ENCODE measurements around the gene DSTN. TPM values are rescaled to one million over a fixed set of nuclear protein-coding genes. Genes with fewer than 3 reads are reported as not detected.

Gene DSTN
- total RNA-seq, 1 donor from 2014 or later: 326 TPM

DNA sequence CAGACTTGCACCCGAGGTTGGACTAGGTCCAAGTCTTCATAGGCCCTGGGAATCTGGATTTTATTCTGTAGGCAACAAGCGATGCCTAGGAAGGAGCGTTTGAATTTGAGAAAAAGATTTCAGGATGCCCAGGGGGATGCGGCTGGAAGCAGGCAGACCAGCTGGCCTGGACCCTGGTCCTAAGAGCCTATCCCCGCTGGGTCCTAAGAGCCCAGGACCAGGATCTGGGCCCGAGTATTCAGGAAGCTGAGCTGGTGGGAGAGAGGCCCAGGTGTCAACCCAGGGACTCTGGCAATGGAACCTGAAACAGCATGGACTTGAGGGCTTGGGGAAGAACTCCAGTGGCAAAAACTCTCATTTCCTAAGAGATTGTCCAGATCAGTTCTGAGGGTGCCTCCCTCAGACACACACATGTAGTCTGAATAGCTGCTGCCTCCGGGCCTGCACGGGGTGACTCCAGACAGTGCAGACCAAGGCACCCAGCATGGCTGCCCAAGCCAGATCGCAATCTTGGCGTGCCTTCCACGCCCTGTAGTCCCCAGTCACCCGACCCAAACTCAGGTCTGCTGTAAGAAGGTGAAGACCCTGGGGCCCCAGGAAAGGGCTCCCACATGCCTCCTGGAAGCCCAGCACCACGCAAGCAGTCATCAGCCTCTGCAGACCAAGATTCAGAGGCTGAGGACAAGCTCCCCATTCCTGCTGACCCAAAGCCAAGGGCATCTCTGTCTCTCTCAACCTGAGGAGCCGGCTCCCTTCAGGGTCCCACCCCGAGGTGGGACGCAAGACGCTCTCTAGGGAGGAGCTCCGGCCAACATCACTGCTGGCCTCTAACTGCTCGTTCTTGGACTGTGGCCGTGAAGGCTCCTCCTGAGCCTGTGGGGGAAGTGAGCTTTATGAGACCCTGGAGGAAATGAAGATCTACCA, 77.8 kb downstream of the DSTN start:
- Histone ChIP-seq H3K4me3 (no peak overlapping the region), H3K27me3 (no peaks in the 10 kb centered on the region), H3K4me1 (peaks cover 78% of the 10 kb centered on the region), H3K27ac (peak overlapping the region; percentile 28), H3K9me3 (no peaks in the 10 kb centered on the region), H3K36me3 (no peaks in the 10 kb centered on the region)
- TF ChIP-seq POLR2AphosphoS5 (IDR thresholded peaks at IDR 0.05; ENCODE audit: insufficient read depth in 1 of 2, low read depth in 1 of 2): no peak
- TF ChIP-seq POLR2A (IDR thresholded peaks at IDR 0.05): no peak
- TF ChIP-seq, protein P1, sequence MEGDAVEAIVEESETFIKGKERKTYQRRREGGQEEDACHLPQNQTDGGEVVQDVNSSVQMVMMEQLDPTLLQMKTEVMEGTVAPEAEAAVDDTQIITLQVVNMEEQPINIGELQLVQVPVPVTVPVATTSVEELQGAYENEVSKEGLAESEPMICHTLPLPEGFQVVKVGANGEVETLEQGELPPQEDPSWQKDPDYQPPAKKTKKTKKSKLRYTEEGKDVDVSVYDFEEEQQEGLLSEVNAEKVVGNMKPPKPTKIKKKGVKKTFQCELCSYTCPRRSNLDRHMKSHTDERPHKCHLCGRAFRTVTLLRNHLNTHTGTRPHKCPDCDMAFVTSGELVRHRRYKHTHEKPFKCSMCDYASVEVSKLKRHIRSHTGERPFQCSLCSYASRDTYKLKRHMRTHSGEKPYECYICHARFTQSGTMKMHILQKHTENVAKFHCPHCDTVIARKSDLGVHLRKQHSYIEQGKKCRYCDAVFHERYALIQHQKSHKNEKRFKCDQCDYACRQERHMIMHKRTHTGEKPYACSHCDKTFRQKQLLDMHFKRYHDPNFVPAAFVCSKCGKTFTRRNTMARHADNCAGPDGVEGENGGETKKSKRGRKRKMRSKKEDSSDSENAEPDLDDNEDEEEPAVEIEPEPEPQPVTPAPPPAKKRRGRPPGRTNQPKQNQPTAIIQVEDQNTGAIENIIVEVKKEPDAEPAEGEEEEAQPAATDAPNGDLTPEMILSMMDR (IDR thresholded peaks at IDR 0.05): no peak
- intact Hi-C loops (cut with DNase I): no loop called here
- DNase-seq (ENCODE audit: extremely low spot score in 2 of 2): no peak

DNA sequence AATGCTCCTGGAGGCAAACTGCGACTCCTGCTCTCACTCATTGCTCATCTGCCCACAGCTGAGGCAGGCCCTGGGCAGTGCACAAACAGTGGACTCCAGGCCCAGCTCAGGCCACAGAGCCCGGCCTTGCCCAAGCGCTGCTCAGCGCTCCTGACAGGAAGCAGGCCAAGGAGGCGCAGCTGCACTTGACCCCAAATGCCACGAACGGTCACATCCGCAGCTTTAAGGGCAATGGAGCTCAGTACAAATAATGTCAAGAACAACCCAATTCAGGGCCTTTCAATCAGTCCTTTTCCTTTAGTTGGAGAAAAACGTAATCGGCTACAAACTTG, 78.4 kb downstream of the DSTN start:
- H3K9me3 ChIP-seq: no peaks in the 10 kb centered on the region
- no peaks in the 10 kb centered on the region for H3K27me3 ChIP-seq
- no peak for DNase-seq (ENCODE audit: extremely low spot score in 2 of 2)
- intact Hi-C loops (cut with DNase I): no loop called here
- H3K4me1 ChIP-seq: peaks cover 79% of the 10 kb centered on the region
- no peak for TF ChIP-seq POLR2AphosphoS5 (IDR thresholded peaks at IDR 0.05; ENCODE audit: insufficient read depth in 1 of 2, low read depth in 1 of 2)
- H3K27ac ChIP-seq: peak overlapping the region; percentile 28
- H3K4me3 ChIP-seq: no peak overlapping the region
- H3K36me3 ChIP-seq: no peaks in the 10 kb centered on the region

DNA sequence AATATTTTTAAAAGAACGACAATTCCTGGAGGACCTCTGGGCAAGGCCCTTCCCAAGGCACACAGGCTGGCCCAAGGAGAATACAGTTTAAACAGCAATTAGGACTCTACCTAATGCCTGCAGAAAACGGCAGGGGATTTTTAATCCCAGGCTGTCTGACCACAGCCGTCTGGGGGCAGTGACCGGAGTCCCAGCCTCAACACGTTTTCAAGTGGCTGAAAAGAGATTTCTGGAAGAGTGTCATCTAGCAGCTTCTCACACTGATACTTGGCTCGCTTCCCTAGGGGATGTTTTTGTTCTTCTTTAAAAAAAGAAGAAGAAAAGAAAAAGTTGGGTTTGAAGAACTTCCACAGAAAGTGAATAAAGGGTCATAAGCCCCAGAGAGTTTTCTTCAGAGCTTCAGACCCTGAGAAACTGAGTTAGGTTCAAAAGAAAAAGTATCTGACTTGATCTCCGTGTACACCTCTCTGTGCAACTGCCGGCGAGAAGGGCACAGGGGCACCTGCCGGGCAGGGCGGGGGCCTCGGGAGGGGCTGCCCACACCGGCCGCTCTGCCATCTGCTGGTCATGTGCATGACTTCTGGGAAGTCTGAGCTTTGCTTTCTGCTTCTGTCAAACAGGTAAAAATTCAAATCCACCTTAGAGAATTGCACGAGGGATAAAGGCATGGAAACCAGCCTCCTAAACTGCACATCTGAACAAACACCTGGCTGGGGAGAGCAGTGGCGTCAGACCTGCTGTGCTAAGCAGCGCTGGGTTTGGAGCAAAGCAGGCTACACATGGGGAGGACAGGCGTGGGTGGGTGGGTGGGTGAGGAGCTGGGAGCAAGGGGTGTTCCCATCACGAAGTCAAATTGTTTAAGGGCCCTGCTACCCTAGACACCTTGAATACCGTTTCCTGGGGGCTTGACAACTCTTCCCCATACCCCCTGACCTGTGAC, 79.2 kb downstream of the DSTN start:
- intact Hi-C loops (cut with DNase I): no loop called here
- Histone ChIP-seq H3K27me3 (no peaks in the 10 kb centered on the region), H3K9me3 (no peaks in the 10 kb centered on the region), H3K4me3 (no peak overlapping the region), H3K27ac (peak overlapping the region; percentile 36), H3K4me1 (peaks cover 74% of the 10 kb centered on the region), H3K36me3 (no peaks in the 10 kb centered on the region)
- no peak for TF ChIP-seq POLR2A (IDR thresholded peaks at IDR 0.05)
- TF ChIP-seq, protein P1 (IDR thresholded peaks at IDR 0.05): no peak
- TF ChIP-seq POLR2AphosphoS5 (IDR thresholded peaks at IDR 0.05; ENCODE audit: insufficient read depth in 1 of 2, low read depth in 1 of 2): no peak
- no peak for DNase-seq (ENCODE audit: extremely low spot score in 2 of 2)

DNA sequence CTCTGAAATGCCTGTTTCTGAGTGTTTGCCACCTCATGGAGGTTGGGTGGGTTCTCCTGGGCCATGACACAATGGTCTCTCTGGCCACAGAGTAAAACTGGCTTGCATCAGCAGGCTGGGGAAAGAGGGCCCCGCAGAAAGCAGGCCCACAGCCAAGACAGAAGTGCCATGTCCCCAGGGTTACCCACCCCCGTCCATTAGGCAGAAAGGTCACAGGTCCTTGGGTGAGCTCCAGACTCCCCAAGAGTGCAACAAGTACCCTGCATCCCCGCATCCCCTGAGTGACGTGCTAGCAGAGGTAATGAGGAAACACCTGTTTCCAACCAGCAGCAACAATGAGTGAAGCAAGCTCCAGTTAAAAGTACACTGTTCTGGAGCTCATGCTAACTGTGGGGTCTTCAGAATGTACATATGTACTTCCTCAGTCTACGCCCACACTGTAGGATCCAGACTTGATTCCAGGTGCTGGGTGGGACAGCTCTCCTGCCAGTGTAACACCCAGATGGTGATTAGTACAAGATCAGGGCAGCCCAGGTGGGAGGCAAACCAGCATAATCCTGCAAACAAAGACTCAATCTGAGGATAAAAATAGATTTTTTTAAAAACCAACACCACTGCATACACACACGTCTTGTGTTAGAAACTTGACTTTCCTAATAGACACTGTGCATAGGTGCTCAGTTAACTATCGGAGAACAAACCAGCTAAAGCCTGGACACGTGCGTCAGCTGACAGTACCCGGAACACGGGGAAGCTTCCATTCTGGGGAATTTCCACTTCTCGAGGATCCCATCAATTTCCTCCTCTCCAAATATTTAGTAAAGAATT, 80.6 kb downstream of the DSTN start:
- DNase-seq (ENCODE audit: extremely low spot score in 2 of 2): no peak
- Histone ChIP-seq H3K9me3 (no peaks in the 10 kb centered on the region), H3K4me1 (peaks cover 69% of the 10 kb centered on the region), H3K36me3 (no peaks in the 10 kb centered on the region), H3K4me3 (no peak overlapping the region), H3K27me3 (no peaks in the 10 kb centered on the region), H3K27ac (peak overlapping the region; percentile 37)
- TF ChIP-seq, protein P1 (IDR thresholded peaks at IDR 0.05): no peak
- no peak for TF ChIP-seq POLR2AphosphoS5 (IDR thresholded peaks at IDR 0.05; ENCODE audit: insufficient read depth in 1 of 2, low read depth in 1 of 2)
- no peak for TF ChIP-seq POLR2A (IDR thresholded peaks at IDR 0.05)
- intact Hi-C loops (cut with DNase I): loop anchor here (5.0 kb wide), 1 partner anchor 562 kb away; no protein-coding TSS in a partner anchor
